B cell (primary cell): ENCODE measurements around the gene SLK. TPM values are rescaled to one million over a fixed set of nuclear protein-coding genes. Genes with fewer than 3 reads are reported as not detected.

Experiments used
- ATAC-seq: fragments of 200-7000 bp; cut with Tn5 transposase; one replicate; pipeline ENCODE4 v1.10.0; 2021; ENCODE audit warnings: low read depth, mild to moderate bottlenecking, moderate number of reproducible peaks, moderate library complexity
- CTCF ChIA-PET: fragments of 350-600 bp; sonication (Branson Sonifier 250); formaldehyde crosslinking; loops from one replicate; lab custom pipeline; 2021; ENCODE audit warnings: antibody characterized with exemption, inconsistent platforms; lab: Charles Lee
- POLR2A ChIA-PET: fragments of 350-600 bp; sonication (Branson Sonifier 250); formaldehyde crosslinking; loops from one replicate; lab custom pipeline; 2021; ENCODE audit warnings: antibody characterized with exemption; lab: Charles Lee
- DNase-seq: peaks from one replicate; pipeline ENCODE4 v3.0.0; 2013
- H2AFZ ChIP-seq: 2 replicates; pipeline ENCODE4 v1.6.1; 2012; ENCODE audit warnings: mild to moderate bottlenecking, low read depth, low read length; ENCODE audit not compliant: insufficient read depth, poor library complexity, severe bottlenecking
- H3K27ac ChIP-seq, 2 donors: 1 replicate in 1 of 2; 2 replicates in 1 of 2; pipeline ENCODE4 v1.5.1; 2012 to 2013; ENCODE audit warnings: low read length in 2 of 2, mild to moderate bottlenecking in 2 of 2, moderate library complexity in 1 of 2
- H3K27me3 ChIP-seq, 4 experiments: fragments of 200-600 bp in 1 of 4; sonication (generic) in 1 of 4; replicated peaks in 1 of 4; 1 replicate in 2 of 4; 2 replicates in 2 of 4; pipeline versions ENCODE4 v1.6.1 to v1.7.0; 2013 to 2016; ENCODE audit warnings: low read length in 3 of 4, mild to moderate bottlenecking in 2 of 4, mixed read lengths in 1 of 4, moderate library complexity in 1 of 4; ENCODE audit not compliant: insufficient read depth in 4 of 4, control insufficient read depth in 3 of 4; ENCODE audit errors: control extremely low read depth in 1 of 4
- H3K36me3 ChIP-seq, 2 experiments: replicated peaks in 1 of 2; 1 replicate in 1 of 2; 2 replicates in 1 of 2; pipeline versions ENCODE4 v1.6.1 to v1.7.1; 2013; ENCODE audit warnings: low read length in 1 of 2; ENCODE audit not compliant: insufficient read depth in 2 of 2, control insufficient read depth in 1 of 2; ENCODE audit errors: control extremely low read depth in 1 of 2, extremely low read depth in 1 of 2
- H3K4me1 ChIP-seq, 2 donors: fragments of 200-600 bp in 1 of 2; sonication (generic) in 1 of 2; 1 replicate in 1 of 2; 2 replicates in 1 of 2; pipeline versions ENCODE4 v1.5.1 to v1.6.1; 2013 to 2017; ENCODE audit warnings: low read length in 2 of 2; ENCODE audit not compliant: control insufficient read depth in 2 of 2, insufficient read depth in 2 of 2
- H3K4me2 ChIP-seq: replicated peaks from 2 replicates; pipeline ENCODE3; 2012; ENCODE audit warnings: mild to moderate bottlenecking, low read depth, low read length; ENCODE audit not compliant: poor library complexity, severe bottlenecking
- H3K4me3 ChIP-seq, 5 experiments: fragments of 200-600 bp in 1 of 5; sonication (generic) in 1 of 5; 1 replicate in 3 of 5; 2 replicates in 2 of 5; pipeline versions ENCODE4 v1.5.1 to v1.7.0; 2011 to 2016; ENCODE audit warnings: low read length in 4 of 5, mild to moderate bottlenecking in 4 of 5, low read depth in 2 of 5, control low read depth in 1 of 5, moderate library complexity in 1 of 5; ENCODE audit not compliant: insufficient read depth in 1 of 5; ENCODE audit errors: control extremely low read depth in 1 of 5, extremely low read depth in 1 of 5
- H3K79me2 ChIP-seq: fragments of 200-600 bp; sonication (generic); one replicate; pipeline ENCODE4 v1.6.0; 2016; ENCODE audit warnings: low read length; ENCODE audit not compliant: control insufficient read depth, insufficient read depth
- H3K9ac ChIP-seq: fragments of 200-600 bp; sonication (generic); 2 replicates; pipeline ENCODE4 v1.6.1; 2017; ENCODE audit warnings: mild to moderate bottlenecking, low read length, moderate library complexity
- H3K9me3 ChIP-seq, 3 donors: one replicate each; pipeline versions ENCODE4 v1.6.1 to v1.7.1; 2013; ENCODE audit warnings: low read length in 2 of 3; ENCODE audit not compliant: control insufficient read depth in 2 of 3, insufficient read depth in 1 of 3; ENCODE audit errors: control extremely low read depth in 1 of 3
- H4K20me1 ChIP-seq: 2 replicates; pipeline ENCODE4 v1.6.0; 2012; ENCODE audit warnings: mild to moderate bottlenecking, low read length; ENCODE audit not compliant: insufficient read depth, control insufficient read depth, poor library complexity, severe bottlenecking
- H3K27ac Mint-ChIP-seq: one replicate; pipeline ENCODE4 v1.8.0; 2021; ENCODE audit warnings: mixed read lengths
- H3K27me3 Mint-ChIP-seq: one replicate; pipeline ENCODE4 v1.8.0; 2021; ENCODE audit warnings: mixed read lengths
- H3K4me1 Mint-ChIP-seq: one replicate; pipeline ENCODE4 v1.8.0; 2021; ENCODE audit warnings: mixed read lengths
- H3K4me3 Mint-ChIP-seq: one replicate; pipeline ENCODE4 v1.8.0; 2021; ENCODE audit warnings: mixed read lengths
- H3K9me3 Mint-ChIP-seq: one replicate; pipeline ENCODE4 v1.8.0; 2022; ENCODE audit warnings: mixed read lengths; ENCODE audit not compliant: insufficient read depth
- EZH2 ChIP-seq: IDR thresholded peaks from 2 replicates; pipeline ENCODE4 v1.6.1; 2012; ENCODE audit warnings: borderline replicate concordance, low read depth, mild to moderate bottlenecking, moderate library complexity, low read length; ENCODE audit not compliant: insufficient read depth, poor library complexity, severe bottlenecking
- WGBS: methylation state at CpG from one replicate; pipeline ENCODE4 v1.1.5; 2013; ENCODE audit warnings: missing lambda C conversion rate; ENCODE audit not compliant: insufficient coverage; 5-methylcytosine and 5-hydroxymethylcytosine counted together
- intact Hi-C: fragments of 100-400 bp; cut with micrococcal nuclease; formaldehyde crosslinking; loops from one replicate; pipeline ENCODE4 v1.10.0; 2022
- polyA plus RNA-seq: library from polyadenylated mRNA; depleted of rRNA; stranded (reverse); fragments of >200 nt; gene quantifications from 2 replicates; pipeline ENCODE4 v1.2.3, GENCODE V29; 2012
- total RNA-seq, 2 donors: library from RNA; stranded (reverse); fragments of 120-200 nt in 1 of 2; gene quantifications; 1 replicate in 1 of 2; 2 replicates in 1 of 2; pipeline versions ENCODE4 v1.2.3 to v1.2.4, GENCODE V29; 2013 to 2022
- TF ChIP-seq, protein P1 (sequence below): fragments of 200-600 bp; IDR thresholded peaks from one replicate; pipeline ENCODE4 v1.8.0; 2022; ENCODE audit warnings: antibody characterized with exemption, mild to moderate bottlenecking

Gene SLK
- total and polyA plus RNA-seq, 2 donors (not counting 1 experiment from before 2014, with no cell fraction given): 2.9 to 24.5 TPM

DNA sequence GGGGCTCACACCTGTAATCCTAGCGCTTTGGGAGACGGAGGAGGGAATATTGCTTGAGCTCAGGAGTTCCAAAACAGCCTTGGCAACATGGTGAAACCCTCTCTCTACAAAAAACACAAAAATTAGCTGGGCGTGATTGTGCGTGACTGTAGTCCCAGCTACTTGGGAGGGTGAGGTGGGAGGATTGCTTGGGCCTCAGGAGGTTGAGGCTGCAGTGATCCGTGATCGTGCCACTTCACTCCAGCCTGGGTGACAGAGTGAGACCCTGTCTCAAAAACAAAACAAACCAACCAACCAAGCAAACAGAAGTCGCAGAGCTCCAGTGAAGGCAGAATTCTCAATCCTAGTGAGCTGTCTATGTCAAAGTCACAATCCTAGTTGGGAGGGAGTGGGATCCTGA, 34.7 kb upstream of the SLK start:
- DNase-seq: no peak
- ChIA-PET CTCF (no interaction called here), POLR2A (no interaction called here)
- H3K9me3 Mint-ChIP-seq: no peaks in the 10 kb centered on the region
- no peaks in the 10 kb centered on the region for H3K4me1 Mint-ChIP-seq
- H3K9ac ChIP-seq: no peak overlapping the region
- no peak overlapping the region for H3K27ac ChIP-seq
- H3K4me2 ChIP-seq: no peak overlapping the region
- H3K27ac Mint-ChIP-seq: no peak overlapping the region
- no peak for ATAC-seq
- H3K4me1 ChIP-seq: no peaks in the 10 kb centered on the region
- intact Hi-C loops: no loop called here
- H3K4me3 Mint-ChIP-seq: no peak overlapping the region
- H3K9me3 ChIP-seq: no peaks in the 10 kb centered on the region
- no peaks in the 10 kb centered on the region for H3K79me2 ChIP-seq
- TF ChIP-seq, protein P1, sequence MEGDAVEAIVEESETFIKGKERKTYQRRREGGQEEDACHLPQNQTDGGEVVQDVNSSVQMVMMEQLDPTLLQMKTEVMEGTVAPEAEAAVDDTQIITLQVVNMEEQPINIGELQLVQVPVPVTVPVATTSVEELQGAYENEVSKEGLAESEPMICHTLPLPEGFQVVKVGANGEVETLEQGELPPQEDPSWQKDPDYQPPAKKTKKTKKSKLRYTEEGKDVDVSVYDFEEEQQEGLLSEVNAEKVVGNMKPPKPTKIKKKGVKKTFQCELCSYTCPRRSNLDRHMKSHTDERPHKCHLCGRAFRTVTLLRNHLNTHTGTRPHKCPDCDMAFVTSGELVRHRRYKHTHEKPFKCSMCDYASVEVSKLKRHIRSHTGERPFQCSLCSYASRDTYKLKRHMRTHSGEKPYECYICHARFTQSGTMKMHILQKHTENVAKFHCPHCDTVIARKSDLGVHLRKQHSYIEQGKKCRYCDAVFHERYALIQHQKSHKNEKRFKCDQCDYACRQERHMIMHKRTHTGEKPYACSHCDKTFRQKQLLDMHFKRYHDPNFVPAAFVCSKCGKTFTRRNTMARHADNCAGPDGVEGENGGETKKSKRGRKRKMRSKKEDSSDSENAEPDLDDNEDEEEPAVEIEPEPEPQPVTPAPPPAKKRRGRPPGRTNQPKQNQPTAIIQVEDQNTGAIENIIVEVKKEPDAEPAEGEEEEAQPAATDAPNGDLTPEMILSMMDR: no peak
- TF ChIP-seq EZH2: no peak
- no peak overlapping the region for H3K4me3 ChIP-seq
- H2AFZ ChIP-seq: no peak overlapping the region
- H3K27me3 Mint-ChIP-seq: no peaks in the 10 kb centered on the region
- H4K20me1 ChIP-seq: no peaks in the 10 kb centered on the region
- H3K36me3 ChIP-seq: no peaks in the 10 kb centered on the region
- WGBS: 90% methylated on average over 2 of the region's 7 CpGs
- H3K27me3 ChIP-seq: no peaks in the 10 kb centered on the region

DNA sequence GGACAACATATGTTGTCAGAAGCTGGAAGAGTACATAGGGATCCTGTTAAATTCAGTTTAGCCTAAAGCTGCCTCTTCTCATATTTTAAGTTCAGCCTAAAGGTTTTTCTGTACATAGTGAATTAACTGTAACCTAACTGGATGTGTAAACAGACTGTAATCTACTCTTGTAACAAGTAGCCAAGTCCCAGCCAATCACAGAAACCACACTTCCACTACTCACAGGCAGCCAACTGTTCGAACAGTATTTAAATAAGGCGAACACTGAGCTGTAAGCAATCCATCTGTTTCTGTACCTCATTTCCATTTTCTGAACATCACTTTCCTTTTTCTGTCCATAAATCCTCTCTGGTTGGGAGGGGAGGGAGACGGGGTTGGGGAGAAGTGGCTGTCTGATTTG, 34.0 kb upstream of the SLK start:
- no peak overlapping the region for H3K9ac ChIP-seq
- CTCF ChIA-PET: no interaction called here
- H3K36me3 ChIP-seq: no peaks in the 10 kb centered on the region
- ATAC-seq (no peak), DNase-seq (no peak)
- Mint-ChIP-seq H3K9me3 (no peaks in the 10 kb centered on the region), H3K27ac (no peak overlapping the region), H3K27me3 (no peaks in the 10 kb centered on the region), H3K4me3 (no peak overlapping the region), H3K4me1 (no peaks in the 10 kb centered on the region)
- intact Hi-C loops: no loop called here
- no peak for TF ChIP-seq EZH2
- TF ChIP-seq, protein P1: no peak
- no CpG with 5 or more reads among the region's 3 CpGs for WGBS
- H3K27ac ChIP-seq: no peak overlapping the region
- no peaks in the 10 kb centered on the region for H3K79me2 ChIP-seq
- H3K4me1 ChIP-seq: no peaks in the 10 kb centered on the region
- no peaks in the 10 kb centered on the region for H3K9me3 ChIP-seq
- no peaks in the 10 kb centered on the region for H4K20me1 ChIP-seq
- no peak overlapping the region for H3K4me2 ChIP-seq
- no peaks in the 10 kb centered on the region for H3K27me3 ChIP-seq
- no peak overlapping the region for H3K4me3 ChIP-seq
- POLR2A ChIA-PET: no interaction called here
- no peak overlapping the region for H2AFZ ChIP-seq
